CD8-positive, alpha-beta memory T cell (primary cell): ENCODE measurements around the gene KCNAB2. TPM values are rescaled to one million over a fixed set of nuclear protein-coding genes. Genes with fewer than 3 reads are reported as not detected.
A peak's percentile ranks its signal among the peaks of the same experiment; 100 is the strongest.

Experiments used
- CTCF ChIA-PET: fragments of 350-600 bp; sonication (Branson Sonifier 250); formaldehyde crosslinking; loops from one replicate; lab custom pipeline; 2021; ENCODE audit warnings: antibody characterized with exemption; lab: Charles Lee
- POLR2A ChIA-PET: fragments of 350-600 bp; sonication (Branson Sonifier 250); formaldehyde crosslinking; loops from one replicate; lab custom pipeline; 2021; ENCODE audit warnings: antibody characterized with exemption; lab: Charles Lee
- DNase-seq, 5 donors: peaks; one replicate each; pipeline versions ENCODE4 v3.0.0 to v3.0.0-alpha.2; 2020 to 2022; ENCODE audit warnings: mixed read lengths in 1 of 5
- H3K27ac ChIP-seq: one replicate; pipeline ENCODE4 v1.7.0; 2013; ENCODE audit warnings: low read depth, mild to moderate bottlenecking, low read length, moderate library complexity
- H3K27me3 ChIP-seq: 2 replicates; pipeline ENCODE4 v1.7.0; 2013; ENCODE audit warnings: low read length, mild to moderate bottlenecking; ENCODE audit not compliant: insufficient read depth, poor library complexity, severe bottlenecking
- H3K36me3 ChIP-seq: 2 replicates; pipeline ENCODE4 v1.7.0; 2013; ENCODE audit warnings: mild to moderate bottlenecking, low read length, moderate library complexity; ENCODE audit not compliant: insufficient read depth
- H3K4me1 ChIP-seq: 2 replicates; pipeline ENCODE4 v1.7.0; 2013; ENCODE audit warnings: mild to moderate bottlenecking, low read length, moderate library complexity; ENCODE audit not compliant: insufficient read depth
- H3K4me3 ChIP-seq: 2 replicates; pipeline ENCODE4 v1.7.0; 2013; ENCODE audit warnings: mild to moderate bottlenecking, low read length
- H3K9me3 ChIP-seq: 2 replicates; pipeline ENCODE4 v1.7.0; 2013; ENCODE audit warnings: mild to moderate bottlenecking, low read length
- H3K27ac Mint-ChIP-seq, 8 donors: one replicate each; pipeline ENCODE4 v1.8.0; 2020 to 2021; ENCODE audit warnings: mixed read lengths in 8 of 8, mild to moderate bottlenecking in 6 of 8, inconsistent platforms in 3 of 8, moderate library complexity in 3 of 8
- H3K27me3 Mint-ChIP-seq, 2 donors: one replicate each; pipeline ENCODE4 v1.8.0; 2020 to 2021; ENCODE audit warnings: mixed read lengths in 2 of 2, mild to moderate bottlenecking in 1 of 2, moderate library complexity in 1 of 2
- H3K36me3 Mint-ChIP-seq, 3 donors: one replicate each; pipeline ENCODE4 v1.8.0; 2020 to 2021; ENCODE audit warnings: mixed read lengths in 3 of 3, inconsistent platforms in 1 of 3, mild to moderate bottlenecking in 1 of 3
- H3K4me1 Mint-ChIP-seq, 3 donors: one replicate each; pipeline ENCODE4 v1.8.0; 2020 to 2021; ENCODE audit warnings: mixed read lengths in 3 of 3, inconsistent platforms in 1 of 3, mild to moderate bottlenecking in 1 of 3
- H3K4me3 Mint-ChIP-seq, 7 donors: one replicate each; pipeline ENCODE4 v1.8.0; 2020 to 2021; ENCODE audit warnings: mixed read lengths in 7 of 7, mild to moderate bottlenecking in 6 of 7, moderate library complexity in 4 of 7, inconsistent platforms in 2 of 7
- H3K9me3 Mint-ChIP-seq, 5 donors: one replicate each; pipeline ENCODE4 v1.8.0; 2020 to 2022; ENCODE audit warnings: mixed read lengths in 5 of 5, mild to moderate bottlenecking in 3 of 5, moderate library complexity in 2 of 5, inconsistent platforms in 1 of 5
- polyA plus RNA-seq: library from polyadenylated mRNA; unstranded; fragments of 300-500 nt; fragmentation: Illumina TruSeq; gene quantifications from one replicate; pipeline ENCODE4 v1.2.3, GENCODE V29; 2021
- total RNA-seq, 2 experiments: library from RNA; stranded (reverse); gene quantifications; one replicate each; pipeline ENCODE4 v1.2.3, GENCODE V29; 2021

Gene KCNAB2
- total and polyA plus RNA-seq, 3 experiments from 2014 or later = 52.6 to 171 (median 171) TPM

DNA sequence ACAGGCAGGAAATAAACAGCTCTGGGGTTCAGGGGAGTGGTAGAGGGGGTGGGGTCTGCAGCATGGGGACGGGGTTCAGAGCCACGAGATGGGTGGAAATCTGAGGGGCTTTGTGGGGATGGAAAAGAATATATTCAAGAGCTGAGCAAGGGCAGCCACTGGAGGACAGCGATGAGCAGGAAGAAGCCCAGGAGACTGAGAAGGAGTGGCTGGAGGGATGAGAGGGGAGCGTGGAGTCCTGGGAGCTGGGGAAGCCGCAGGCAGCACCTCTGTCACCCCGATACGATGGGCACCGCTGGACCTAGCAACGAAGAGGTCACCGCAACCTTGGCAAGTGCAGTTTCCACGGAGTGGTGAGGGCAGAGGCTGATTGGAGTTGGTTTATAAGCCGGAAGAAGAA, 10.0 kb upstream of the KCNAB2 start:
- no peak overlapping the region for H3K4me3 ChIP-seq
- Mint-ChIP-seq H3K27ac (peak overlapping the region in 7 of 8 donors; percentile 0 to 89 (median 77)), H3K4me1 (peaks cover 62 to 89% (median 68%) of the 10 kb centered on the region in 3 donors), H3K4me3 (peak overlapping the region in 2 of 7 donors; percentile 59 to 60), H3K36me3 (peaks cover 0 to 56% (median 18%) of the 10 kb centered on the region in 3 donors), H3K9me3 (no peaks in the 10 kb centered on the region), H3K27me3 (no peaks in the 10 kb centered on the region)
- ChIA-PET CTCF (no interaction called here), POLR2A (no interaction called here)
- H3K4me1 ChIP-seq = peaks cover 60% of the 10 kb centered on the region
- no peak for DNase-seq
- no peak overlapping the region for H3K27ac ChIP-seq
- H3K27me3 ChIP-seq = no peaks in the 10 kb centered on the region
- H3K36me3 ChIP-seq = peaks cover 10% of the 10 kb centered on the region
- no peaks in the 10 kb centered on the region for H3K9me3 ChIP-seq

GRCh38 chr1:6037338-6037762, 8.3 kb upstream of the KCNAB2 start:
- Histone ChIP-seq H3K27ac (no peak overlapping the region), H3K9me3 (no peaks in the 10 kb centered on the region), H3K27me3 (no peaks in the 10 kb centered on the region), H3K4me1 (peaks cover 44% of the 10 kb centered on the region), H3K36me3 (peaks cover 24% of the 10 kb centered on the region), H3K4me3 (no peak overlapping the region)
- Mint-ChIP-seq H3K9me3 (no peaks in the 10 kb centered on the region), H3K4me3 (peak overlapping the region in 4 of 7 donors; percentile 19 to 54 (median 43)), H3K27me3 (no peaks in the 10 kb centered on the region), H3K36me3 (peaks cover 0 to 66% (median 24%) of the 10 kb centered on the region in 3 donors), H3K4me1 (peaks cover 50 to 76% (median 52%) of the 10 kb centered on the region in 3 donors), H3K27ac (peak overlapping the region in 7 of 8 donors; percentile 67 to 91 (median 79))
- ChIA-PET POLR2A (no interaction called here), CTCF (no interaction called here)
- DNase-seq = peak in 1 of 5 donors; percentile 32

DNA sequence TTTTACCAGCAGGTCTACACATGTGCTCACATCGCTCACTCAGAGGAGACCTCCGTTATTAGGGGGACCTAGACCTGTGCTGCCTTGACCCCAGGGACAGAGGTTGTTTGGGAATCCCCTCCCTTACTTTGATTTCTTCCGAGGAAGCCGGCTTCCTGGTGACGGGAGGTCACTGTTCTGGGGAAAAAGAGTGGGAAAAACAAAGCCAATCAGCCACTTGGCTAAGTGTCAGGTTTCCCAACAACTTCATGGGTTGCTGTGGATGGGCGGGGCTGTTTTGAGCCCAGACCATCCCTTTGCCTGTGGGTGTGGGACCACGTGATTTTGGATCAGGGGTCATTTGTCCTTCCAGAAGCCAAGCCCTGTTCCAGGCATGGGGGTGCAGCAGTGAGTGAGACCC, 7.1 kb upstream of the KCNAB2 start:
- CTCF ChIA-PET = interaction anchor here (1.3 kb wide), 1 partner anchor 12 kb away, joined by 3 read pairs; no protein-coding TSS in a partner anchor
- Mint-ChIP-seq H3K27me3 (no peaks in the 10 kb centered on the region), H3K36me3 (peaks cover 0 to 71% (median 19%) of the 10 kb centered on the region in 3 donors), H3K4me3 (no peak overlapping the region), H3K9me3 (no peaks in the 10 kb centered on the region), H3K4me1 (peaks cover 38 to 66% (median 39%) of the 10 kb centered on the region in 3 donors), H3K27ac (peak overlapping the region in 3 of 8 donors; percentile 54 to 77 (median 72))
- peaks cover 32% of the 10 kb centered on the region for H3K4me1 ChIP-seq
- H3K9me3 ChIP-seq = no peaks in the 10 kb centered on the region
- H3K36me3 ChIP-seq = peaks cover 26% of the 10 kb centered on the region
- no peak overlapping the region for H3K27ac ChIP-seq
- POLR2A ChIA-PET = no interaction called here
- H3K4me3 ChIP-seq = no peak overlapping the region
- no peaks in the 10 kb centered on the region for H3K27me3 ChIP-seq
- no peak for DNase-seq

- DNase-seq = no peak
- CTCF ChIA-PET = interaction anchor here (1.3 kb wide), 1 partner anchor 12 kb away, joined by 3 read pairs; no protein-coding TSS in a partner anchor
- Mint-ChIP-seq H3K36me3 (peaks cover 0 to 75% (median 22%) of the 10 kb centered on the region in 3 donors), H3K4me1 (peaks cover 37 to 65% (median 41%) of the 10 kb centered on the region in 3 donors), H3K4me3 (no peak overlapping the region), H3K9me3 (no peaks in the 10 kb centered on the region), H3K27ac (peak overlapping the region in 2 of 8 donors; percentile 20 to 93), H3K27me3 (no peaks in the 10 kb centered on the region)
- H3K4me1 ChIP-seq = peaks cover 27% of the 10 kb centered on the region
- no peaks in the 10 kb centered on the region for H3K9me3 ChIP-seq
- no peaks in the 10 kb centered on the region for H3K27me3 ChIP-seq
- no peak overlapping the region for H3K4me3 ChIP-seq
- H3K36me3 ChIP-seq = peaks cover 26% of the 10 kb centered on the region
- H3K27ac ChIP-seq = no peak overlapping the region
- POLR2A ChIA-PET = no interaction called here
Measured at GRCh38 chr1:6039031-6039430, 6.7 kb upstream of the KCNAB2 start.

- Mint-ChIP-seq H3K27ac (no peak overlapping the region), H3K27me3 (no peaks in the 10 kb centered on the region), H3K4me1 (peaks cover 29 to 58% (median 32%) of the 10 kb centered on the region in 3 donors), H3K9me3 (no peaks in the 10 kb centered on the region), H3K36me3 (peaks cover 0 to 77% (median 20%) of the 10 kb centered on the region in 3 donors), H3K4me3 (no peak overlapping the region)
- H3K9me3 ChIP-seq = no peaks in the 10 kb centered on the region
- POLR2A ChIA-PET = no interaction called here
- CTCF ChIA-PET = no interaction called here
- no peaks in the 10 kb centered on the region for H3K27me3 ChIP-seq
- H3K4me3 ChIP-seq = no peak overlapping the region
- peaks cover 15% of the 10 kb centered on the region for H3K4me1 ChIP-seq
- no peak overlapping the region for H3K27ac ChIP-seq
- no peak for DNase-seq
- peaks cover 26% of the 10 kb centered on the region for H3K36me3 ChIP-seq
Measured at GRCh38 chr1:6040444-6040843, 5.2 kb upstream of the KCNAB2 start.

GRCh38 chr1:6040861-6041415, 4.8 kb upstream of the KCNAB2 start:
- Mint-ChIP-seq H3K36me3 (peaks cover 0 to 77% (median 17%) of the 10 kb centered on the region in 3 donors), H3K27ac (peak overlapping the region in 2 of 8 donors; percentile 26 to 57), H3K4me1 (peaks cover 24 to 54% (median 29%) of the 10 kb centered on the region in 3 donors), H3K4me3 (no peak overlapping the region), H3K27me3 (no peaks in the 10 kb centered on the region), H3K9me3 (no peaks in the 10 kb centered on the region)
- no peak overlapping the region for H3K4me3 ChIP-seq
- H3K4me1 ChIP-seq = peaks cover 14% of the 10 kb centered on the region
- peaks cover 26% of the 10 kb centered on the region for H3K36me3 ChIP-seq
- CTCF ChIA-PET = no interaction called here
- POLR2A ChIA-PET = no interaction called here
- no peaks in the 10 kb centered on the region for H3K9me3 ChIP-seq
- H3K27ac ChIP-seq = no peak overlapping the region
- no peaks in the 10 kb centered on the region for H3K27me3 ChIP-seq
- no peak for DNase-seq

- Histone ChIP-seq H3K36me3 (peaks cover 26% of the 10 kb centered on the region), H3K4me1 (peaks cover 14% of the 10 kb centered on the region), H3K27ac (no peak overlapping the region), H3K9me3 (no peaks in the 10 kb centered on the region), H3K4me3 (no peak overlapping the region), H3K27me3 (no peaks in the 10 kb centered on the region)
- POLR2A ChIA-PET = no interaction called here
- H3K4me3 Mint-ChIP-seq = no peak overlapping the region
- peak in 3 of 5 donors; percentile 7 to 27 (median 16) for DNase-seq
- no peaks in the 10 kb centered on the region for H3K27me3 Mint-ChIP-seq
- peaks cover 0 to 78% (median 17%) of the 10 kb centered on the region in 3 donors for H3K36me3 Mint-ChIP-seq
- H3K27ac Mint-ChIP-seq = peak overlapping the region in 1 of 8 donors; percentile 78
- no peaks in the 10 kb centered on the region for H3K9me3 Mint-ChIP-seq
- peaks cover 19 to 50% (median 27%) of the 10 kb centered on the region in 3 donors for H3K4me1 Mint-ChIP-seq
- CTCF ChIA-PET = no interaction called here
Measured at GRCh38 chr1:6041432-6042062, 4.1 kb upstream of the KCNAB2 start.

DNA sequence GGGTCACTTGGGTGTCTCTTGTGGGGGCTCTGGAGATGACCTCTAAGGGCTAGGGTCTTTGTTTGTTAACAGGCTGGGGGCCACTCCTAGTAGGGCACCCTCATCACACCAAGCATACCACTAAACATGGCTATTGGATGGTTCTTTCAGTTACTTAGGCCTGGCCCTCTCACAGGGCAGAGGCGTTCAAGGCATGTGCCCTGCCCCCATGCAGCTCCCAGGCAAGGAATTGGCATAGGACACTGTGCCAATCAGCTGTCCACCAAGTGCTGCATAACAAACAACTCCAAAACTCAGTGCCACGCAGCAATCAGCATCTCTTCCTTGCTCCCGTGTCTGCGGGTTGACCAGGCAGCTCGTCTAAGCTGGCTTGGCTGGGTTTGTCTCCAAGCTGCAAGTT, 2.1 kb upstream of the KCNAB2 start:
- Mint-ChIP-seq H3K4me3 (no peak overlapping the region), H3K9me3 (no peaks in the 10 kb centered on the region), H3K36me3 (peaks cover 0 to 80% (median 17%) of the 10 kb centered on the region in 3 donors), H3K4me1 (peaks cover 13 to 42% (median 24%) of the 10 kb centered on the region in 3 donors), H3K27me3 (no peaks in the 10 kb centered on the region), H3K27ac (peak overlapping the region in 2 of 8 donors; percentile 46 to 92)
- DNase-seq = no peak
- Histone ChIP-seq H3K36me3 (peaks cover 26% of the 10 kb centered on the region), H3K4me1 (peaks cover 5% of the 10 kb centered on the region), H3K27me3 (no peaks in the 10 kb centered on the region), H3K27ac (no peak overlapping the region), H3K4me3 (no peak overlapping the region), H3K9me3 (no peaks in the 10 kb centered on the region)
- ChIA-PET POLR2A (no interaction called here), CTCF (no interaction called here)
